ENCODE measurements around the gene TPTE.
"Not testable (repeated sequence)": the region's sequence is repeated elsewhere in the genome, so short reads cannot be mapped to it uniquely, and the experiment has no call there.

- not testable (repeated sequence) for TF ChIP-seq CTCF (conservative IDR thresholded peaks at IDR 0.05; ENCODE audit: low read length); EZH2phosphoT487 (IDR thresholded peaks at IDR 0.05; ENCODE audit: borderline replicate concordance, low read depth, low read length)
Measured at GRCh38 chr21:10521835-10522500, 585 bp downstream of the TPTE start.
